Choroid plexus epithelial cell (primary cell): Measurements from ENCODE around the gene NDUFB5.

Source experiments
- DNase-seq: peaks from one replicate; pipeline ENCODE4 v3.0.0-alpha.2; 2010; ENCODE audit warnings: low read depth
- H3K4me3 ChIP-seq: 2 replicates; pipeline ENCODE4 v1.5.1; 2011; ENCODE audit warnings: low read depth, mild to moderate bottlenecking, control low read depth, low read length, moderate library complexity
- TF ChIP-seq, protein P1 (sequence below): conservative IDR thresholded peaks from 2 replicates; pipeline ENCODE4 v1.5.1; 2011; ENCODE audit warnings: low read depth, mild to moderate bottlenecking, control low read depth, inconsistent platforms, low read length, moderate library complexity

The NDUFB5 gene

DNA sequence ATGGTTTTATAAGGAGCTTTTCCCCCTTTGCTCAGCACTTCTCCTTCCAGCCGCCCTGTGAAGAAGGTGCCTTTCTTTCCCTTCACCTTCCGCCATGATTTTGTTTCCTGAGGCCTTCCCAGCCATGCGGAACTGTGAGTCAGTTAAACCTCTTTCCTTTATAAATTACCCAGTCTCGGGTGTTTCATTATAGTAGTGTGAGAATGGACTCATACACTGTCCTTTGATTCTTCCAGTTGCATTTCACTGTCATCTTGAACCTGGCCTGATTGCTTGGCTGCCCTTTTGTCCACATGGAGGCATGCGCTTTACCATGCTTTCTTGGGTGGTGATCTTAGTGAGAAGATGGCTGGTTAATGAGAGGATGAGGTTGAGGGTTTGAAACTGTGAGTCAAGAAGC is 71.5 kb downstream of the NDUFB5 start:
- H3K4me3 ChIP-seq: no peak overlapping the region
- TF ChIP-seq, protein P1, sequence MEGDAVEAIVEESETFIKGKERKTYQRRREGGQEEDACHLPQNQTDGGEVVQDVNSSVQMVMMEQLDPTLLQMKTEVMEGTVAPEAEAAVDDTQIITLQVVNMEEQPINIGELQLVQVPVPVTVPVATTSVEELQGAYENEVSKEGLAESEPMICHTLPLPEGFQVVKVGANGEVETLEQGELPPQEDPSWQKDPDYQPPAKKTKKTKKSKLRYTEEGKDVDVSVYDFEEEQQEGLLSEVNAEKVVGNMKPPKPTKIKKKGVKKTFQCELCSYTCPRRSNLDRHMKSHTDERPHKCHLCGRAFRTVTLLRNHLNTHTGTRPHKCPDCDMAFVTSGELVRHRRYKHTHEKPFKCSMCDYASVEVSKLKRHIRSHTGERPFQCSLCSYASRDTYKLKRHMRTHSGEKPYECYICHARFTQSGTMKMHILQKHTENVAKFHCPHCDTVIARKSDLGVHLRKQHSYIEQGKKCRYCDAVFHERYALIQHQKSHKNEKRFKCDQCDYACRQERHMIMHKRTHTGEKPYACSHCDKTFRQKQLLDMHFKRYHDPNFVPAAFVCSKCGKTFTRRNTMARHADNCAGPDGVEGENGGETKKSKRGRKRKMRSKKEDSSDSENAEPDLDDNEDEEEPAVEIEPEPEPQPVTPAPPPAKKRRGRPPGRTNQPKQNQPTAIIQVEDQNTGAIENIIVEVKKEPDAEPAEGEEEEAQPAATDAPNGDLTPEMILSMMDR: no peak
- DNase-seq: no peak
